SK-N-SH treated with all-trans-retinoic acid at 6 μM for 48 hours (cell line): Measurements from ENCODE around the gene TFEB.

ENCODE experiments used
- ATAC-seq: fragments of 200-7000 bp; cut with Tn5 transposase; 3 replicates; pipeline ENCODE4 v1.9.1; 2020; ENCODE audit warnings: mild to moderate bottlenecking, moderate library complexity
- ARNTL ChIP-seq: fragments of 450-650 bp; formaldehyde crosslinking; IDR thresholded peaks from 2 replicates; pipeline ENCODE4 v1.5.0; 2020; ENCODE audit warnings: low read depth, mild to moderate bottlenecking, moderate library complexity, borderline replicate concordance
- BACH2 ChIP-seq: fragments of 250-450 bp; sonication (Bioruptor Pico); IDR thresholded peaks from 2 replicates; pipeline ENCODE4 v1.9.0; 2021; ENCODE audit warnings: mild to moderate bottlenecking, borderline replicate concordance
- CREB5 ChIP-seq: fragments of 250-450 bp; sonication (Bioruptor Pico); IDR thresholded peaks from 2 replicates; pipeline ENCODE4 v1.5.1; 2020; ENCODE audit warnings: low read depth, mild to moderate bottlenecking, moderate library complexity
- CSDC2 ChIP-seq: fragments of 250-450 bp; sonication (Bioruptor Pico); IDR thresholded peaks from 2 replicates; pipeline ENCODE4 v1.5.0; 2020; ENCODE audit warnings: mild to moderate bottlenecking, moderate library complexity
- ESRRG ChIP-seq: fragments of 250-450 bp; sonication (Bioruptor Pico); IDR thresholded peaks from 2 replicates; pipeline ENCODE4 v1.6.1; 2021; ENCODE audit warnings: mild to moderate bottlenecking
- GLIS3 ChIP-seq: fragments of 250-450 bp; sonication (Bioruptor Pico); IDR thresholded peaks from 2 replicates; pipeline ENCODE4 v1.5.0; 2020; ENCODE audit warnings: mild to moderate bottlenecking, moderate library complexity
- ISL1 ChIP-seq: fragments of 250-450 bp; sonication (Bioruptor Pico); IDR thresholded peaks from 2 replicates; pipeline ENCODE4 v2.1.2; 2022; ENCODE audit warnings: mild to moderate bottlenecking, moderate library complexity
- OSR1 ChIP-seq: fragments of 250-450 bp; sonication (Bioruptor Pico); IDR thresholded peaks from 2 replicates; pipeline ENCODE4 v1.8.0; 2022; ENCODE audit warnings: moderate library complexity, mild to moderate bottlenecking, inconsistent platforms
- POU6F1 ChIP-seq: fragments of 250-450 bp; sonication (Bioruptor Pico); IDR thresholded peaks from 2 replicates; pipeline ENCODE4 v1.8.0; 2021; ENCODE audit warnings: low read depth, mild to moderate bottlenecking, moderate library complexity, borderline replicate concordance
- PPARA ChIP-seq: fragments of 250-450 bp; sonication (Bioruptor Pico); IDR thresholded peaks from 2 replicates; pipeline ENCODE4 v1.5.0; 2020; ENCODE audit warnings: mild to moderate bottlenecking, borderline replicate concordance
- RARB ChIP-seq: fragments of 250-450 bp; sonication (Bioruptor Pico); IDR thresholded peaks from 2 replicates; pipeline ENCODE4 v1.8.0; 2021; ENCODE audit warnings: mild to moderate bottlenecking, moderate library complexity
- SNAI2 ChIP-seq: fragments of 250-450 bp; sonication (Bioruptor Pico); IDR thresholded peaks from 2 replicates; pipeline ENCODE4 v1.5.0; 2020; ENCODE audit warnings: mild to moderate bottlenecking, moderate library complexity
- TCF4 ChIP-seq: fragments of 250-450 bp; sonication (Bioruptor Pico); IDR thresholded peaks from 2 replicates; pipeline ENCODE4 v1.8.0; 2021; ENCODE audit warnings: mild to moderate bottlenecking, moderate library complexity, borderline replicate concordance
- ZC3H10 ChIP-seq: fragments of 250-450 bp; sonication (Bioruptor Pico); IDR thresholded peaks from 2 replicates; pipeline ENCODE4 v1.5.1; 2021; ENCODE audit warnings: mild to moderate bottlenecking, moderate library complexity
- ZFP3 ChIP-seq: fragments of 250-450 bp; sonication (Bioruptor Pico); IDR thresholded peaks from 2 replicates; pipeline ENCODE4 v1.5.0; 2020; ENCODE audit warnings: mild to moderate bottlenecking, moderate library complexity
- ZFP30 ChIP-seq: fragments of 450-650 bp; formaldehyde crosslinking; IDR thresholded peaks from 2 replicates; pipeline ENCODE4 v1.5.0; 2022; ENCODE audit warnings: mild to moderate bottlenecking, moderate library complexity
- ZNF565 ChIP-seq: fragments of 450-650 bp; formaldehyde crosslinking; conservative IDR thresholded peaks from 2 replicates; pipeline ENCODE4 v1.5.0; 2020; ENCODE audit warnings: low read depth, mild to moderate bottlenecking, moderate library complexity
- ZNF70 ChIP-seq: fragments of 450-650 bp; formaldehyde crosslinking; IDR thresholded peaks from 2 replicates; pipeline ENCODE4 v1.5.0; 2020; ENCODE audit warnings: mild to moderate bottlenecking, moderate library complexity
- ZNF8 ChIP-seq: fragments of 450-650 bp; formaldehyde crosslinking; IDR thresholded peaks from 2 replicates; pipeline ENCODE4 v1.5.0; 2020; ENCODE audit warnings: mild to moderate bottlenecking, moderate library complexity
- TF ChIP-seq, protein P1 (sequence below): fragments of 250-450 bp; sonication (Bioruptor Pico); IDR thresholded peaks from 2 replicates; pipeline ENCODE4 v1.5.1; 2021; ENCODE audit warnings: mild to moderate bottlenecking, moderate library complexity
- TF ChIP-seq, protein P2 (sequence below): fragments of 250-450 bp; sonication (Bioruptor Pico); IDR thresholded peaks from 2 replicates; pipeline ENCODE4 v1.5.0; 2020; ENCODE audit warnings: mild to moderate bottlenecking, moderate library complexity
- TF ChIP-seq, protein P3 (sequence below): fragments of 250-450 bp; sonication (Bioruptor Pico); IDR thresholded peaks from 2 replicates; pipeline ENCODE4 v1.8.0; 2020; ENCODE audit warnings: mild to moderate bottlenecking, moderate library complexity, borderline replicate concordance

The TFEB gene

GRCh38 chr6:41683273-41683522 lies 52.2 kb downstream of the TFEB start:
- TF ChIP-seq, protein P1, sequence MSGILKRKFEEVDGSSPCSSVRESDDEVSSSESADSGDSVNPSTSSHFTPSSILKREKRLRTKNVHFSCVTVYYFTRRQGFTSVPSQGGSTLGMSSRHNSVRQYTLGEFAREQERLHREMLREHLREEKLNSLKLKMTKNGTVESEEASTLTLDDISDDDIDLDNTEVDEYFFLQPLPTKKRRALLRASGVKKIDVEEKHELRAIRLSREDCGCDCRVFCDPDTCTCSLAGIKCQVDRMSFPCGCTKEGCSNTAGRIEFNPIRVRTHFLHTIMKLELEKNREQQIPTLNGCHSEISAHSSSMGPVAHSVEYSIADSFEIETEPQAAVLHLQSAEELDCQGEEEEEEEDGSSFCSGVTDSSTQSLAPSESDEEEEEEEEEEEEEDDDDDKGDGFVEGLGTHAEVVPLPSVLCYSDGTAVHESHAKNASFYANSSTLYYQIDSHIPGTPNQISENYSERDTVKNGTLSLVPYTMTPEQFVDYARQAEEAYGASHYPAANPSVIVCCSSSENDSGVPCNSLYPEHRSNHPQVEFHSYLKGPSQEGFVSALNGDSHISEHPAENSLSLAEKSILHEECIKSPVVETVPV (CRISPR knock-in tag) = no peak
- TF ChIP-seq CSDC2 (no peak), ZNF565 (no peak), ZFP30 (no peak), OSR1 (CRISPR knock-in tag) (no peak), ESRRG (CRISPR knock-in tag) (no peak), ISL1 (CRISPR knock-in tag) (no peak), SNAI2 (no peak), ZFP3 (no peak), POU6F1 (CRISPR knock-in tag) (no peak), ARNTL (CRISPR knock-in tag) (no peak), BACH2 (CRISPR knock-in tag) (no peak), TCF4 (CRISPR knock-in tag) (no peak)
- TF ChIP-seq, protein P2, sequence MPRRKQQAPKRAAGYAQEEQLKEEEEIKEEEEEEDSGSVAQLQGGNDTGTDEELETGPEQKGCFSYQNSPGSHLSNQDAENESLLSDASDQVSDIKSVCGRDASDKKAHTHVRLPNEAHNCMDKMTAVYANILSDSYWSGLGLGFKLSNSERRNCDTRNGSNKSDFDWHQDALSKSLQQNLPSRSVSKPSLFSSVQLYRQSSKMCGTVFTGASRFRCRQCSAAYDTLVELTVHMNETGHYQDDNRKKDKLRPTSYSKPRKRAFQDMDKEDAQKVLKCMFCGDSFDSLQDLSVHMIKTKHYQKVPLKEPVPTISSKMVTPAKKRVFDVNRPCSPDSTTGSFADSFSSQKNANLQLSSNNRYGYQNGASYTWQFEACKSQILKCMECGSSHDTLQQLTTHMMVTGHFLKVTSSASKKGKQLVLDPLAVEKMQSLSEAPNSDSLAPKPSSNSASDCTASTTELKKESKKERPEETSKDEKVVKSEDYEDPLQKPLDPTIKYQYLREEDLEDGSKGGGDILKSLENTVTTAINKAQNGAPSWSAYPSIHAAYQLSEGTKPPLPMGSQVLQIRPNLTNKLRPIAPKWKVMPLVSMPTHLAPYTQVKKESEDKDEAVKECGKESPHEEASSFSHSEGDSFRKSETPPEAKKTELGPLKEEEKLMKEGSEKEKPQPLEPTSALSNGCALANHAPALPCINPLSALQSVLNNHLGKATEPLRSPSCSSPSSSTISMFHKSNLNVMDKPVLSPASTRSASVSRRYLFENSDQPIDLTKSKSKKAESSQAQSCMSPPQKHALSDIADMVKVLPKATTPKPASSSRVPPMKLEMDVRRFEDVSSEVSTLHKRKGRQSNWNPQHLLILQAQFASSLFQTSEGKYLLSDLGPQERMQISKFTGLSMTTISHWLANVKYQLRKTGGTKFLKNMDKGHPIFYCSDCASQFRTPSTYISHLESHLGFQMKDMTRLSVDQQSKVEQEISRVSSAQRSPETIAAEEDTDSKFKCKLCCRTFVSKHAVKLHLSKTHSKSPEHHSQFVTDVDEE (CRISPR knock-in tag) = no peak
- TF ChIP-seq, protein P3, sequence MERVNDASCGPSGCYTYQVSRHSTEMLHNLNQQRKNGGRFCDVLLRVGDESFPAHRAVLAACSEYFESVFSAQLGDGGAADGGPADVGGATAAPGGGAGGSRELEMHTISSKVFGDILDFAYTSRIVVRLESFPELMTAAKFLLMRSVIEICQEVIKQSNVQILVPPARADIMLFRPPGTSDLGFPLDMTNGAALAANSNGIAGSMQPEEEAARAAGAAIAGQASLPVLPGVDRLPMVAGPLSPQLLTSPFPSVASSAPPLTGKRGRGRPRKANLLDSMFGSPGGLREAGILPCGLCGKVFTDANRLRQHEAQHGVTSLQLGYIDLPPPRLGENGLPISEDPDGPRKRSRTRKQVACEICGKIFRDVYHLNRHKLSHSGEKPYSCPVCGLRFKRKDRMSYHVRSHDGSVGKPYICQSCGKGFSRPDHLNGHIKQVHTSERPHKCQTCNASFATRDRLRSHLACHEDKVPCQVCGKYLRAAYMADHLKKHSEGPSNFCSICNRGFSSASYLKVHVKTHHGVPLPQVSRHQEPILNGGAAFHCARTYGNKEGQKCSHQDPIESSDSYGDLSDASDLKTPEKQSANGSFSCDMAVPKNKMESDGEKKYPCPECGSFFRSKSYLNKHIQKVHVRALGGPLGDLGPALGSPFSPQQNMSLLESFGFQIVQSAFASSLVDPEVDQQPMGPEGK (CRISPR knock-in tag) = no peak
- no peak for ATAC-seq

GRCh38 chr6:41682497-41683272 lies 52.7 kb downstream of the TFEB start:
- ATAC-seq = peak; percentile 6; the same call in 2 of the 3 replicates
- TF ChIP-seq CREB5 (no peak), ARNTL (CRISPR knock-in tag) (no peak), ZNF8 (CRISPR knock-in tag) (no peak), ESRRG (CRISPR knock-in tag) (no peak), POU6F1 (CRISPR knock-in tag) (no peak), RARB (CRISPR knock-in tag) (no peak), ZNF70 (no peak), BACH2 (CRISPR knock-in tag) (no peak), ZNF565 (no peak), GLIS3 (CRISPR knock-in tag) (no peak), SNAI2 (no peak), ZFP30 (no peak), ZC3H10 (CRISPR knock-in tag) (no peak), TCF4 (CRISPR knock-in tag) (no peak), PPARA (CRISPR knock-in tag) (no peak), OSR1 (CRISPR knock-in tag) (no peak), ZFP3 (no peak), CSDC2 (no peak)
- TF ChIP-seq, protein P1 (CRISPR knock-in tag) = no peak
- TF ChIP-seq, all 23 proteins: peak for 0
